Mesenchymal stem cell (in vitro differentiated cells and primary cell): ENCODE data around the gene CELA1.
"Not testable (repeated sequence)": the region's sequence is repeated elsewhere in the genome, so short reads cannot be mapped to it uniquely, and the experiment has no call there.

ENCODE experiments used
- DNase-seq: peaks from one replicate; pipeline ENCODE4 v3.0.0-alpha.2; 2013
- H2AFZ ChIP-seq: one replicate; pipeline ENCODE4 v1.6.1; 2013; ENCODE audit warnings: low read depth, mild to moderate bottlenecking, control low read depth, inconsistent platforms, low read length, moderate library complexity
- H2AK5ac ChIP-seq: 2 replicates; pipeline ENCODE4 v1.6.1; 2013; ENCODE audit warnings: low read length, moderate library complexity, mild to moderate bottlenecking, inconsistent platforms; ENCODE audit not compliant: severe bottlenecking
- H2BK120ac ChIP-seq: one replicate; pipeline ENCODE4 v1.6.1; 2013; ENCODE audit warnings: low read depth, mild to moderate bottlenecking, inconsistent platforms, low read length, moderate library complexity
- H2BK12ac ChIP-seq, 2 experiments: one replicate each; pipeline ENCODE4 v1.6.1; 2013; ENCODE audit warnings: inconsistent platforms in 2 of 2, low read length in 2 of 2, mild to moderate bottlenecking in 2 of 2, moderate library complexity in 2 of 2, control low read depth in 1 of 2
- H2BK15ac ChIP-seq: one replicate; pipeline ENCODE4 v1.6.1; 2013; ENCODE audit warnings: mild to moderate bottlenecking, low read depth, inconsistent platforms; ENCODE audit not compliant: poor library complexity, severe bottlenecking
- H2BK5ac ChIP-seq: 2 replicates; pipeline ENCODE4 v1.6.1; 2013; ENCODE audit warnings: low read depth, mild to moderate bottlenecking, low read length, control low read depth, inconsistent platforms; ENCODE audit not compliant: poor library complexity, severe bottlenecking
- H3K14ac ChIP-seq, 2 experiments: one replicate each; pipeline ENCODE4 v1.6.1; 2013; ENCODE audit warnings: inconsistent platforms in 2 of 2, low read length in 2 of 2, control low read depth in 1 of 2, mild to moderate bottlenecking in 1 of 2, moderate library complexity in 1 of 2
- H3K18ac ChIP-seq, 2 experiments: one replicate each; pipeline ENCODE4 v1.6.1; 2013; ENCODE audit warnings: inconsistent platforms in 2 of 2, low read length in 2 of 2, control low read depth in 1 of 2, low read depth in 1 of 2, mild to moderate bottlenecking in 1 of 2
- H3K23ac ChIP-seq, 2 experiments: one replicate each; pipeline ENCODE4 v1.6.1; 2013; ENCODE audit warnings: inconsistent platforms in 2 of 2, low read length in 2 of 2, mild to moderate bottlenecking in 2 of 2, moderate library complexity in 2 of 2, control low read depth in 1 of 2
- H3K27ac ChIP-seq: 2 replicates; pipeline ENCODE4 v1.5.1; 2013; ENCODE audit warnings: mild to moderate bottlenecking, moderate library complexity, low read length, control low read depth, inconsistent platforms; ENCODE audit not compliant: poor library complexity, severe bottlenecking
- H3K27me3 ChIP-seq, 2 experiments: 2 replicates each; pipeline versions ENCODE4 v1.6.1 to v1.7.0; 2013; ENCODE audit warnings: low read length in 2 of 2, mild to moderate bottlenecking in 2 of 2, moderate library complexity in 2 of 2, control low read depth in 1 of 2, inconsistent platforms in 1 of 2; ENCODE audit not compliant: control insufficient read depth in 1 of 2, insufficient read depth in 1 of 2
- H3K36me3 ChIP-seq, 2 experiments: 2 replicates each; pipeline versions ENCODE4 v1.6.1 to v1.7.0; 2013; ENCODE audit warnings: low read length in 2 of 2, control low read depth in 1 of 2, inconsistent platforms in 1 of 2, low read depth in 1 of 2, mild to moderate bottlenecking in 1 of 2; ENCODE audit not compliant: insufficient read depth in 2 of 2, control insufficient read depth in 1 of 2
- H3K4ac ChIP-seq, 2 experiments: one replicate each; pipeline ENCODE4 v1.6.1; 2013; ENCODE audit warnings: inconsistent platforms in 2 of 2, low read length in 2 of 2, mild to moderate bottlenecking in 2 of 2, moderate library complexity in 2 of 2, control low read depth in 1 of 2, low read depth in 1 of 2
- H3K4me1 ChIP-seq: 2 replicates; pipeline ENCODE4 v1.6.1; 2013; ENCODE audit warnings: low read depth, low read length, control low read depth; ENCODE audit not compliant: control insufficient read depth, insufficient read depth
- H3K4me2 ChIP-seq: 2 replicates; pipeline ENCODE4 v1.6.1; 2013; ENCODE audit warnings: low read length, mild to moderate bottlenecking, inconsistent platforms; ENCODE audit not compliant: poor library complexity, severe bottlenecking
- H3K4me3 ChIP-seq, 2 experiments: 2 replicates each; pipeline versions ENCODE4 v1.5.1 to v1.7.0; 2013; ENCODE audit warnings: low read length in 2 of 2, mild to moderate bottlenecking in 2 of 2, control low read depth in 1 of 2, low read depth in 1 of 2; ENCODE audit not compliant: insufficient read depth in 1 of 2
- H3K79me1 ChIP-seq: replicated peaks from 2 replicates; pipeline ENCODE4 v1.6.1; 2013; ENCODE audit warnings: mild to moderate bottlenecking, control low read depth, low read length, inconsistent platforms; ENCODE audit not compliant: poor library complexity, severe bottlenecking
- H3K9ac ChIP-seq: 2 replicates; pipeline ENCODE4 v1.7.0; 2013; ENCODE audit warnings: mild to moderate bottlenecking, low read length, moderate library complexity
- H3K9me3 ChIP-seq: 2 replicates; pipeline ENCODE4 v1.7.0; 2013; ENCODE audit warnings: mild to moderate bottlenecking, low read length; ENCODE audit not compliant: control insufficient read depth
- H4K8ac ChIP-seq: one replicate; pipeline ENCODE4 v1.6.1; 2013; ENCODE audit warnings: inconsistent platforms, mild to moderate bottlenecking, low read length, moderate library complexity
- H4K91ac ChIP-seq: one replicate; pipeline ENCODE4 v1.6.1; 2013; ENCODE audit warnings: mild to moderate bottlenecking, low read length, inconsistent platforms
- WGBS: methylation state at CpG from one replicate; pipeline ENCODE4 v1.1.7; 2013; ENCODE audit warnings: mixed read lengths; 5-methylcytosine and 5-hydroxymethylcytosine counted together

CELA1 gene

GRCh38 chr12:51320695-51321320, 25.7 kb downstream of the CELA1 start:
- Histone ChIP-seq H3K23ac (no peak overlapping the region), H3K36me3 (no peaks in the 10 kb centered on the region), H2AFZ (peak overlapping the region; percentile 78), H3K4me2 (no peak overlapping the region), H2BK12ac (no peak overlapping the region), H2AK5ac (no peak overlapping the region), H3K9me3 (no peaks in the 10 kb centered on the region), H3K79me1 (no peaks in the 10 kb centered on the region), H4K91ac (no peak overlapping the region), H2BK5ac (no peak overlapping the region), H2BK120ac (no peak overlapping the region), H2BK15ac (no peak overlapping the region), H3K27ac (no peak overlapping the region), H3K27me3 (no peaks in the 10 kb centered on the region), H4K8ac (no peak overlapping the region), H3K14ac (peak overlapping the region in 1 of 2 experiments; percentile 26), H3K4ac (no peak overlapping the region), H3K18ac (peak overlapping the region in 1 of 2 experiments; percentile 21), H3K9ac (no peak overlapping the region), H3K4me3 (no peak overlapping the region), H3K4me1 (no peaks in the 10 kb centered on the region)
- DNase-seq, result peak; percentile 10
- 75% methylated on average over 1 of the region's 3 CpGs for WGBS

GRCh38 chr12:51320311-51320694, 26.2 kb downstream of the CELA1 start:
- Histone ChIP-seq H2BK120ac (no peak overlapping the region), H4K91ac (no peak overlapping the region), H3K4me1 (no peaks in the 10 kb centered on the region), H2BK12ac (no peak overlapping the region), H3K27me3 (no peaks in the 10 kb centered on the region), H3K4ac (no peak overlapping the region), H3K36me3 (no peaks in the 10 kb centered on the region), H3K27ac (no peak overlapping the region), H3K14ac (no peak overlapping the region), H3K23ac (no peak overlapping the region), H2BK15ac (no peak overlapping the region), H2AFZ (no peak overlapping the region), H3K9ac (no peak overlapping the region), H3K9me3 (no peaks in the 10 kb centered on the region), H3K4me2 (no peak overlapping the region), H2AK5ac (no peak overlapping the region), H3K18ac (no peak overlapping the region), H3K4me3 (no peak overlapping the region), H3K79me1 (no peaks in the 10 kb centered on the region), H2BK5ac (no peak overlapping the region), H4K8ac (no peak overlapping the region)
- 75% methylated on average over 2 of the region's 4 CpGs for WGBS
- no peak for DNase-seq

- no peaks in the 10 kb centered on the region for H3K79me1 ChIP-seq
- H3K9ac ChIP-seq, result no peak overlapping the region
- no peaks in the 10 kb centered on the region for H3K36me3 ChIP-seq
- H2BK120ac ChIP-seq, result no peak overlapping the region
- H3K27ac ChIP-seq, result no peak overlapping the region
- no peak overlapping the region for H3K4ac ChIP-seq
- H3K9me3 ChIP-seq, result no peaks in the 10 kb centered on the region
- H4K91ac ChIP-seq, result no peak overlapping the region
- H3K4me3 ChIP-seq, result no peak overlapping the region
- no peak overlapping the region for H3K4me2 ChIP-seq
- H2BK15ac ChIP-seq, result no peak overlapping the region
- no peak overlapping the region for H3K18ac ChIP-seq
- no peak overlapping the region for H2AFZ ChIP-seq
- no peak overlapping the region for H2BK12ac ChIP-seq
- no peak overlapping the region for H3K14ac ChIP-seq
- no peaks in the 10 kb centered on the region for H3K4me1 ChIP-seq
- no peak for DNase-seq
- H4K8ac ChIP-seq, result no peak overlapping the region
- no peaks in the 10 kb centered on the region for H3K27me3 ChIP-seq
- no peak overlapping the region for H2BK5ac ChIP-seq
- no peak overlapping the region for H2AK5ac ChIP-seq
- 95% methylated on average over 1 of the region's 3 CpGs for WGBS
- no peak overlapping the region for H3K23ac ChIP-seq
These were observed 27.5 kb downstream of the CELA1 start for GRCh38 chr12:51318846-51319599.

GRCh38 chr12:51318057-51318806, 28.2 kb downstream of the CELA1 start:
- H3K27ac ChIP-seq, H3K9me3 ChIP-seq, H4K8ac ChIP-seq, H2BK120ac ChIP-seq, H3K14ac ChIP-seq, DNase-seq, H2AK5ac ChIP-seq, H3K4me1 ChIP-seq, H3K4me3 ChIP-seq, H4K91ac ChIP-seq, H3K18ac ChIP-seq, H2BK12ac ChIP-seq, H2BK15ac ChIP-seq, H3K9ac ChIP-seq, H3K79me1 ChIP-seq, H3K4me2 ChIP-seq, H2BK5ac ChIP-seq, H3K36me3 ChIP-seq, H3K27me3 ChIP-seq, H2AFZ ChIP-seq, H3K23ac ChIP-seq, H3K4ac ChIP-seq: not testable (repeated sequence)
- WGBS, result 97% methylated on average over 7 of the region's 8 CpGs
